H9 (cell line): ENCODE measurements around the gene TSPEAR. TPM values are rescaled to one million over a fixed set of nuclear protein-coding genes. Genes with fewer than 3 reads are reported as not detected.

Experiments
- DNase-seq: peaks from one replicate; pipeline ENCODE4 v3.0.0-alpha.2; 2017
- H2AFZ ChIP-seq: one replicate; pipeline ENCODE4 v1.6.1; 2013; ENCODE audit warnings: mild to moderate bottlenecking, low read length, control low read depth, moderate library complexity
- H2AK5ac ChIP-seq: 2 replicates; pipeline ENCODE4 v1.6.1; 2013; ENCODE audit warnings: low read length, control low read depth, mixed read lengths; ENCODE audit not compliant: insufficient read length
- H2BK120ac ChIP-seq: one replicate; pipeline ENCODE4 v1.6.1; 2013; ENCODE audit warnings: low read depth, mild to moderate bottlenecking, low read length, control low read depth, inconsistent platforms; ENCODE audit not compliant: poor library complexity, severe bottlenecking
- H2BK12ac ChIP-seq: 2 replicates; pipeline ENCODE4 v1.6.1; 2013; ENCODE audit warnings: low read length, control low read depth, mixed read lengths, low read depth; ENCODE audit not compliant: insufficient read length
- H2BK15ac ChIP-seq: 2 replicates; pipeline ENCODE4 v1.6.1; 2013; ENCODE audit warnings: low read depth, low read length, control low read depth
- H2BK20ac ChIP-seq: one replicate; pipeline ENCODE4 v1.6.1; 2013; ENCODE audit warnings: low read depth, mild to moderate bottlenecking, low read length, control low read depth, inconsistent platforms; ENCODE audit not compliant: poor library complexity, severe bottlenecking
- H2BK5ac ChIP-seq: 2 replicates; pipeline ENCODE4 v1.6.1; 2013; ENCODE audit warnings: low read length, control low read depth, mixed read lengths; ENCODE audit not compliant: insufficient read length
- H3K14ac ChIP-seq: 2 replicates; pipeline ENCODE4 v1.6.1; 2013; ENCODE audit warnings: low read length, control low read depth; ENCODE audit not compliant: insufficient read depth
- H3K18ac ChIP-seq: 2 replicates; pipeline ENCODE4 v1.6.1; 2013; ENCODE audit warnings: low read depth, mild to moderate bottlenecking, mixed read lengths, low read length, control low read depth; ENCODE audit not compliant: insufficient read length
- H3K23ac ChIP-seq: 2 replicates; pipeline ENCODE4 v1.6.1; 2013; ENCODE audit warnings: low read length, control low read depth, mixed read lengths, low read depth; ENCODE audit not compliant: insufficient read length
- H3K23me2 ChIP-seq: 2 replicates; pipeline ENCODE4 v1.6.1; 2013; ENCODE audit warnings: low read depth, mild to moderate bottlenecking, mixed read lengths, low read length, control low read depth; ENCODE audit not compliant: insufficient read length, poor library complexity, severe bottlenecking
- H3K27ac ChIP-seq: 2 replicates; pipeline ENCODE4 v1.5.1; 2013; ENCODE audit warnings: low read length, control low read depth, mixed read lengths, low read depth; ENCODE audit not compliant: insufficient read length
- H3K27me3 ChIP-seq: 2 replicates; pipeline ENCODE4 v1.6.1; 2013; ENCODE audit warnings: low read length, control low read depth, inconsistent platforms; ENCODE audit not compliant: insufficient read depth
- H3K4ac ChIP-seq: 2 replicates; pipeline ENCODE4 v1.6.1; 2013; ENCODE audit warnings: low read depth, mild to moderate bottlenecking, control low read depth, inconsistent platforms, low read length, moderate library complexity
- H3K4me1 ChIP-seq: 2 replicates; pipeline ENCODE4 v1.6.1; 2013; ENCODE audit warnings: low read length, control low read depth, inconsistent platforms; ENCODE audit not compliant: insufficient read depth
- H3K4me2 ChIP-seq: 2 replicates; pipeline ENCODE4 v1.6.1; 2013; ENCODE audit warnings: low read length, control low read depth, mixed read lengths; ENCODE audit not compliant: insufficient read length, insufficient read depth
- H3K56ac ChIP-seq: 2 replicates; pipeline ENCODE4 v1.6.1; 2013; ENCODE audit warnings: low read depth, mild to moderate bottlenecking, mixed read lengths, low read length, control low read depth; ENCODE audit not compliant: insufficient read length
- H3K79me1 ChIP-seq: 2 replicates; pipeline ENCODE4 v1.6.1; 2013; ENCODE audit warnings: low read depth, mild to moderate bottlenecking, moderate library complexity, low read length, control low read depth, inconsistent platforms; ENCODE audit not compliant: insufficient read depth, poor library complexity, severe bottlenecking
- H3K79me2 ChIP-seq: 2 replicates; pipeline ENCODE4 v1.6.1; 2013; ENCODE audit warnings: low read length, control low read depth, inconsistent platforms; ENCODE audit not compliant: insufficient read depth
- H3K9ac ChIP-seq: 2 replicates; pipeline ENCODE4 v1.6.1; 2013; ENCODE audit warnings: low read length, control low read depth, mixed read lengths; ENCODE audit not compliant: insufficient read length; ENCODE audit errors: extremely low read depth
- H3K9me3 ChIP-seq: one replicate; pipeline ENCODE4 v1.6.1; 2013; ENCODE audit warnings: low read depth, low read length, inconsistent platforms; ENCODE audit not compliant: control insufficient read depth
- H3T11ph ChIP-seq: one replicate; pipeline ENCODE4 v1.6.1; 2013; ENCODE audit warnings: mild to moderate bottlenecking, low read length, control low read depth, inconsistent platforms
- H4K20me1 ChIP-seq: one replicate; pipeline ENCODE4 v1.6.1; 2013; ENCODE audit not compliant: control insufficient read depth, insufficient read length, insufficient read depth
- H4K5ac ChIP-seq: 2 replicates; pipeline ENCODE4 v1.6.1; 2013; ENCODE audit warnings: low read depth, mild to moderate bottlenecking, mixed read lengths, low read length, control low read depth; ENCODE audit not compliant: insufficient read length
- H4K8ac ChIP-seq: replicated peaks from 2 replicates; pipeline ENCODE4 v1.6.1; 2013; ENCODE audit warnings: low read length, control low read depth, mixed read lengths, low read depth; ENCODE audit not compliant: insufficient read length
- H4K91ac ChIP-seq: 2 replicates; pipeline ENCODE4 v1.6.1; 2013; ENCODE audit warnings: low read depth, mild to moderate bottlenecking, moderate library complexity, mixed read lengths, low read length, control low read depth; ENCODE audit not compliant: insufficient read length
- H3K27ac Mint-ChIP-seq, 3 experiments: 2 replicates in 2 of 3; 3 replicates in 1 of 3; pipeline ENCODE4 v1.8.0; 2020 to 2021; ENCODE audit warnings: mixed read lengths in 3 of 3, mild to moderate bottlenecking in 1 of 3, moderate library complexity in 1 of 3
- H3K27me3 Mint-ChIP-seq: 2 replicates; pipeline ENCODE4 v1.8.0; 2021; ENCODE audit warnings: low read depth, mild to moderate bottlenecking, moderate library complexity, mixed read lengths
- H3K36me3 Mint-ChIP-seq, 3 experiments: 2 replicates in 2 of 3; 3 replicates in 1 of 3; pipeline ENCODE4 v1.8.0; 2020 to 2021; ENCODE audit warnings: low read depth in 3 of 3, mixed read lengths in 3 of 3; ENCODE audit not compliant: insufficient read depth in 1 of 3
- H3K4me1 Mint-ChIP-seq, 2 experiments: 2 replicates each; pipeline ENCODE4 v1.8.0; 2020; ENCODE audit warnings: mixed read lengths in 2 of 2
- H3K4me3 Mint-ChIP-seq, 2 experiments: 2 replicates in 1 of 2; 3 replicates in 1 of 2; pipeline ENCODE4 v1.8.0; 2020 to 2021; ENCODE audit warnings: mild to moderate bottlenecking in 2 of 2, mixed read lengths in 2 of 2, moderate library complexity in 1 of 2
- H3K9me3 Mint-ChIP-seq, 2 experiments: 2 replicates in 1 of 2; 3 replicates in 1 of 2; pipeline ENCODE4 v1.8.0; 2020; ENCODE audit warnings: mild to moderate bottlenecking in 2 of 2, mixed read lengths in 2 of 2, moderate library complexity in 1 of 2
- WGBS: extraction: QIAGEN DNeasy Blood & Tissue Kit; methylation state at CpG from one replicate; pipeline ENCODE4 v1.1.7; 2013; ENCODE audit warnings: missing lambda C conversion rate, low lambda C conversion rate, mixed read lengths; ENCODE audit not compliant: insufficient read length; ENCODE audit errors: extremely low coverage; 5-methylcytosine and 5-hydroxymethylcytosine counted together
- total RNA-seq: library from RNA; stranded (reverse); gene quantifications from 2 replicates; pipeline ENCODE4 v1.2.1, GENCODE V29; 2021
- TF ChIP-seq, protein P1 (sequence below): fragments of 200-600 bp; sonication (generic); conservative IDR thresholded peaks from 3 replicates; pipeline ENCODE4 v1.8.0; 2021; ENCODE audit warnings: antibody characterized with exemption, mild to moderate bottlenecking

The TSPEAR gene
- total RNA-seq, 1 experiment from 2014 or later: 1.3 TPM

DNA sequence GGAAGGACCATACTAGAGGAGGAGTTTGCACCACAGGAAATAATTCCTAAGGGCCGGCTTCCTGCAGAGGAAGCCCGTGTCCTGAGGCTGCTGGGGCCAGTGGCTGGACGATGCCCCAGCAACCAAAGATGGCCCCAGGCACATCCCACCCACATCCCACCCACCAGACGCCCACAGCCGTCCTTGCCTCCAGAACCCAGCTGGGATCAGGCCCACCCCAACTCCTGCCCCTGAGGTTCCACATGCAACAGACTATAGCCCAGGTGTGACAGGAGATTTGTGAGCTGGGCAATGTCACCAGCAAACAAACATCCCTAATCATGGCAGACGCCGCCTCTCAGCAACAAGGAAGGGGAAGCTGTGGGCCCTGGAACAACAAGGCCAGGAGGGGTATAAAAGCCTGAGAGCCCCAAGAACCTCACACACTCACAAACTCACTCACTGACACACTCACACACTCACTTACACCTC is 84.7 kb downstream of the TSPEAR start, which contains the start of gene KRTAP10-9:
Gene KRTAP10-9, plus strand, starts transcription at position 421 of the 471 bp plus-strand sequence. CDS start 79 bp downstream, outside the sequence.
- H4K20me1 ChIP-seq: no peaks in the 10 kb centered on the region
- no peak within 1 kb of the TSS for H3K27ac ChIP-seq
- H3K79me2 ChIP-seq: no peaks in the 10 kb centered on the region
- H3K56ac ChIP-seq: no peak within 1 kb of the TSS
- H3K9me3 Mint-ChIP-seq: peaks cover 39 to 40% of the 10 kb centered on the region in 2 experiments
- no peak for DNase-seq
- no peak within 1 kb of the TSS for H3K9ac ChIP-seq
- no peak within 1 kb of the TSS for H2AK5ac ChIP-seq
- H2BK20ac ChIP-seq: no peak within 1 kb of the TSS
- H4K91ac ChIP-seq: no peak within 1 kb of the TSS
- peaks cover 3 to 7% of the 10 kb centered on the region in 2 experiments; a peak in 2 of 4 replicates for H3K4me1 Mint-ChIP-seq
- H3T11ph ChIP-seq: no peak within 1 kb of the TSS
- no peak within 1 kb of the TSS for H2BK15ac ChIP-seq
- no peak within 1 kb of the TSS for H2BK5ac ChIP-seq
- no peaks in the 10 kb centered on the region for H3K4me1 ChIP-seq
- peaks cover 13 to 32% (median 18%) of the 10 kb centered on the region in 3 experiments; a peak in 6 of 7 replicates for H3K36me3 Mint-ChIP-seq
- H4K8ac ChIP-seq: no peak within 1 kb of the TSS
- no peak within 1 kb of the TSS for H3K4me3 Mint-ChIP-seq
- no peak within 1 kb of the TSS for H3K4ac ChIP-seq
- TF ChIP-seq, protein P1, sequence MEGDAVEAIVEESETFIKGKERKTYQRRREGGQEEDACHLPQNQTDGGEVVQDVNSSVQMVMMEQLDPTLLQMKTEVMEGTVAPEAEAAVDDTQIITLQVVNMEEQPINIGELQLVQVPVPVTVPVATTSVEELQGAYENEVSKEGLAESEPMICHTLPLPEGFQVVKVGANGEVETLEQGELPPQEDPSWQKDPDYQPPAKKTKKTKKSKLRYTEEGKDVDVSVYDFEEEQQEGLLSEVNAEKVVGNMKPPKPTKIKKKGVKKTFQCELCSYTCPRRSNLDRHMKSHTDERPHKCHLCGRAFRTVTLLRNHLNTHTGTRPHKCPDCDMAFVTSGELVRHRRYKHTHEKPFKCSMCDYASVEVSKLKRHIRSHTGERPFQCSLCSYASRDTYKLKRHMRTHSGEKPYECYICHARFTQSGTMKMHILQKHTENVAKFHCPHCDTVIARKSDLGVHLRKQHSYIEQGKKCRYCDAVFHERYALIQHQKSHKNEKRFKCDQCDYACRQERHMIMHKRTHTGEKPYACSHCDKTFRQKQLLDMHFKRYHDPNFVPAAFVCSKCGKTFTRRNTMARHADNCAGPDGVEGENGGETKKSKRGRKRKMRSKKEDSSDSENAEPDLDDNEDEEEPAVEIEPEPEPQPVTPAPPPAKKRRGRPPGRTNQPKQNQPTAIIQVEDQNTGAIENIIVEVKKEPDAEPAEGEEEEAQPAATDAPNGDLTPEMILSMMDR: no peak
- no peaks in the 10 kb centered on the region for H3K27me3 ChIP-seq
- H3K27me3 Mint-ChIP-seq: peaks cover 8% of the 10 kb centered on the region
- H2BK120ac ChIP-seq: no peak within 1 kb of the TSS
- H3K4me2 ChIP-seq: no peak within 1 kb of the TSS
- no peak within 1 kb of the TSS for H3K14ac ChIP-seq
- no peak within 1 kb of the TSS for H2AFZ ChIP-seq
- no peak within 1 kb of the TSS for H4K5ac ChIP-seq
- H3K18ac ChIP-seq: no peak within 1 kb of the TSS
- H3K23ac ChIP-seq: no peak within 1 kb of the TSS
- no peaks in the 10 kb centered on the region for H3K23me2 ChIP-seq
- no peaks in the 10 kb centered on the region for H3K9me3 ChIP-seq
- no peak within 1 kb of the TSS for H2BK12ac ChIP-seq
- H3K79me1 ChIP-seq: no peaks in the 10 kb centered on the region
- WGBS: no CpG with 5 or more reads among the region's 7 CpGs
- peak within 1 kb of the TSS in 2 of 3 experiments; percentile 56 to 57; a peak in 2 of 7 replicates for H3K27ac Mint-ChIP-seq
